Transverse colon (tissue), 3 donors: Measurements from ENCODE around the gene SLC24A2.

Source experiments
- EP300 ChIP-seq: sonication (generic); formaldehyde crosslinking; IDR thresholded peaks from one replicate; pipeline ENCODE4 v1.6.1; 2017; ENCODE audit warnings: antibody characterized with exemption, low read depth
- POLR2A ChIP-seq: fragments of 450-650 bp; IDR thresholded peaks from one replicate; pipeline ENCODE4 v1.6.1; 2016; ENCODE audit warnings: antibody characterized with exemption, mild to moderate bottlenecking, moderate library complexity
- TF ChIP-seq, protein P1 (sequence below), 5 experiments: fragments of 200-600 bp in 3 of 5; fragments of 450-650 bp in 2 of 5; sonication (generic) in 3 of 5; IDR thresholded peaks; 1 replicate in 2 of 5; 2 replicates in 3 of 5; pipeline ENCODE4 v1.5.1; 2016 to 2017; ENCODE audit warnings: antibody characterized with exemption in 5 of 5, inconsistent platforms in 3 of 5, mild to moderate bottlenecking in 2 of 5, moderate library complexity in 1 of 5

DNA sequence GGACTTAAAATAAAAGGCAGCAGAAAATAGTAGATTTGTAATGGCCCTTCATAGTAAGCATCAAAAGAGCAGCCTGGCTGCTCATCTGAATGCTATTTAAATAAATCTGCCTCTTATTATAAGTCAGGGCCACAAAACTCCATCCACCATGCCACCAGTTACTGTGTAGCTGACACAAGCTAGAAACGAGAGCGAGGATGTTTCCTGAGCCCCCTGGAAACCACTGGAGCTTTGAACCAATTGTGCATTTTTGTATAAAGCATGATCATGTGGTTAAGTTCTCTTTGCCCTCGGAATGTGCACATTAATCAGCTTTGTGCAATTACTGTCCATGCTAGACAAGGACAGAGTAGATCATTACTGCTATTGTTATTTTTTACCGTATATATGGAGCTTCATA lies 17.4 kb downstream of the SLC24A2 start:
- TF ChIP-seq POLR2A: no peak
- TF ChIP-seq EP300: no peak
- TF ChIP-seq, protein P1, sequence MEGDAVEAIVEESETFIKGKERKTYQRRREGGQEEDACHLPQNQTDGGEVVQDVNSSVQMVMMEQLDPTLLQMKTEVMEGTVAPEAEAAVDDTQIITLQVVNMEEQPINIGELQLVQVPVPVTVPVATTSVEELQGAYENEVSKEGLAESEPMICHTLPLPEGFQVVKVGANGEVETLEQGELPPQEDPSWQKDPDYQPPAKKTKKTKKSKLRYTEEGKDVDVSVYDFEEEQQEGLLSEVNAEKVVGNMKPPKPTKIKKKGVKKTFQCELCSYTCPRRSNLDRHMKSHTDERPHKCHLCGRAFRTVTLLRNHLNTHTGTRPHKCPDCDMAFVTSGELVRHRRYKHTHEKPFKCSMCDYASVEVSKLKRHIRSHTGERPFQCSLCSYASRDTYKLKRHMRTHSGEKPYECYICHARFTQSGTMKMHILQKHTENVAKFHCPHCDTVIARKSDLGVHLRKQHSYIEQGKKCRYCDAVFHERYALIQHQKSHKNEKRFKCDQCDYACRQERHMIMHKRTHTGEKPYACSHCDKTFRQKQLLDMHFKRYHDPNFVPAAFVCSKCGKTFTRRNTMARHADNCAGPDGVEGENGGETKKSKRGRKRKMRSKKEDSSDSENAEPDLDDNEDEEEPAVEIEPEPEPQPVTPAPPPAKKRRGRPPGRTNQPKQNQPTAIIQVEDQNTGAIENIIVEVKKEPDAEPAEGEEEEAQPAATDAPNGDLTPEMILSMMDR (IDR thresholded peaks at IDR 0.05): no peak
